Endothelial cell of umbilical vein (primary cell): ENCODE measurements around the gene SIRPG. TPM values are rescaled to one million over a fixed set of nuclear protein-coding genes. Genes with fewer than 3 reads are reported as not detected.

Experiments
- BruUV-seq: library from RNA; stranded (reverse); fragments of 400-500 nt; replicated peaks from 2 replicates; lab custom pipeline; 2021; lab: Mats Ljungman, UMichigan
- CTCF ChIA-PET: fragments of 300-600, 350-600 bp; sonication (Branson Sonifier 250); formaldehyde crosslinking; loops from one replicate; lab custom pipeline; 2021; ENCODE audit warnings: antibody characterized with exemption, inconsistent platforms; lab: Charles Lee
- POLR2A ChIA-PET: fragments of 300-600, 350-600 bp; sonication (Branson Sonifier 250); formaldehyde crosslinking; loops from one replicate; lab custom pipeline; 2021; ENCODE audit warnings: antibody characterized with exemption, inconsistent platforms; lab: Charles Lee
- DNase-seq: peaks from one replicate; pipeline ENCODE4 v3.0.0-alpha.2; 2011; ENCODE audit warnings: low read depth, low spot score
- FAIRE-seq: peaks from 2 replicates; lab custom pipeline; 2011; peaks lifted over from hg19 to GRCh38; lab: Jason Lieb, UNC
- H2AFZ ChIP-seq: 2 replicates; pipeline ENCODE4 v1.6.0; 2012; ENCODE audit warnings: low read depth, low read length, control low read depth, inconsistent platforms
- H3K27ac ChIP-seq: 2 replicates; pipeline ENCODE4 v1.5.1; 2011; ENCODE audit warnings: low read depth, mild to moderate bottlenecking, control low read depth, low read length, moderate library complexity; ENCODE audit not compliant: insufficient read depth
- H3K27me3 ChIP-seq, 2 experiments: 2 replicates each; pipeline versions ENCODE4 v1.6.0 to v1.6.1; 2011; ENCODE audit warnings: low read length in 2 of 2, mixed read lengths in 1 of 2; ENCODE audit not compliant: control insufficient read depth in 2 of 2, insufficient read depth in 2 of 2
- H3K36me3 ChIP-seq, 2 experiments: 2 replicates in 1 of 2; 3 replicates in 1 of 2; pipeline ENCODE4 v1.5.1; 2011; ENCODE audit warnings: low read length in 2 of 2, mild to moderate bottlenecking in 1 of 2, moderate library complexity in 1 of 2; ENCODE audit not compliant: control insufficient read depth in 2 of 2, insufficient read depth in 2 of 2; ENCODE audit errors: extremely low read depth in 1 of 2
- H3K4me1 ChIP-seq: 3 replicates; pipeline ENCODE4 v1.5.1; 2011; ENCODE audit warnings: mild to moderate bottlenecking, low read length; ENCODE audit not compliant: control insufficient read depth, insufficient read depth; ENCODE audit errors: extremely low read depth
- H3K4me2 ChIP-seq: 2 replicates; pipeline ENCODE4 v1.6.1; 2011; ENCODE audit warnings: low read length, control low read depth, mixed read lengths; ENCODE audit not compliant: insufficient read depth
- H3K4me3 ChIP-seq, 3 experiments: fragments of 200-600 bp in 1 of 3; sonication (generic), shearing (Covaris generic) in 1 of 3; replicated peaks in 1 of 3; 2 replicates each; pipeline ENCODE4 v1.5.1; 2011 to 2016; ENCODE audit warnings: control low read depth in 3 of 3, low read length in 3 of 3, mild to moderate bottlenecking in 2 of 3, inconsistent platforms in 1 of 3, low read depth in 1 of 3, moderate library complexity in 1 of 3; ENCODE audit not compliant: insufficient read depth in 1 of 3
- H3K79me2 ChIP-seq: 2 replicates; pipeline ENCODE4 v1.6.0; 2012; ENCODE audit warnings: low read length, inconsistent platforms; ENCODE audit not compliant: control insufficient read depth, insufficient read depth
- H3K9ac ChIP-seq: replicated peaks from 2 replicates; pipeline ENCODE3; 2011; ENCODE audit warnings: low read length, control low read depth; ENCODE audit not compliant: insufficient read depth; ENCODE audit errors: extremely low read depth
- H3K9me1 ChIP-seq: replicated peaks from 3 replicates; pipeline ENCODE4 v1.6.0; 2011; ENCODE audit warnings: mild to moderate bottlenecking, low read length; ENCODE audit not compliant: control insufficient read depth, insufficient read depth; ENCODE audit errors: extremely low read depth
- H3K9me3 ChIP-seq: replicated peaks from 2 replicates; pipeline ENCODE4 v1.5.1; 2012; ENCODE audit warnings: low read length, inconsistent platforms; ENCODE audit not compliant: control insufficient read depth, insufficient read depth
- H4K20me1 ChIP-seq: replicated peaks from 2 replicates; pipeline ENCODE3; 2011; ENCODE audit warnings: mild to moderate bottlenecking, low read length; ENCODE audit not compliant: control insufficient read depth, insufficient read depth; ENCODE audit errors: extremely low read depth
- EZH2 ChIP-seq: IDR thresholded peaks from 2 replicates; pipeline ENCODE4 v1.6.1; 2012; ENCODE audit warnings: borderline replicate concordance, low read depth, mild to moderate bottlenecking, moderate library complexity, low read length, inconsistent platforms; ENCODE audit not compliant: severe bottlenecking
- FOS ChIP-seq: IDR thresholded peaks from 2 replicates; pipeline ENCODE4 v1.6.1; 2011; ENCODE audit warnings: mild to moderate bottlenecking, low read length, moderate library complexity, borderline replicate concordance; ENCODE audit not compliant: insufficient read depth
- GATA2 ChIP-seq: IDR thresholded peaks from 2 replicates; pipeline ENCODE4 v1.7.0; 2011; ENCODE audit warnings: low read depth, mild to moderate bottlenecking, moderate library complexity, mixed read lengths, low read length; ENCODE audit not compliant: insufficient read length, insufficient read depth
- JUN ChIP-seq: IDR thresholded peaks from 2 replicates; pipeline ENCODE4 v1.6.1; 2011; ENCODE audit warnings: borderline replicate concordance, low read depth; ENCODE audit not compliant: insufficient read length, insufficient read depth
- MYC ChIP-seq: IDR thresholded peaks from one replicate; pipeline ENCODE4 v1.6.1; 2011; ENCODE audit warnings: mild to moderate bottlenecking, low read depth, low read length
- POLR2A ChIP-seq: IDR thresholded peaks from 2 replicates; pipeline ENCODE4 v1.6.1; 2012; ENCODE audit warnings: low read depth, mild to moderate bottlenecking, control low read depth, low read length
- POLR2AphosphoS5 ChIP-seq: IDR thresholded peaks from 2 replicates; pipeline ENCODE4 v1.6.1; 2012; ENCODE audit warnings: low read depth, mild to moderate bottlenecking, control low read depth, low read length, moderate library complexity; ENCODE audit not compliant: insufficient read depth
- dilution Hi-C: fragments of 300-500 bp; cut with MboI; formaldehyde crosslinking; loops from one replicate; pipeline ENCODE4 v1.15.0; 2019; ENCODE audit warnings: low sequenced_read_pairs; ENCODE audit not compliant: extremely low pct_ligation_motif_present
- intact Hi-C: fragments of 100-400 bp; cut with micrococcal nuclease; formaldehyde crosslinking; loops from one replicate; pipeline ENCODE4 v1.10.0; 2022
- polyA plus RNA-seq, 4 experiments: library from polyadenylated mRNA; depleted of rRNA in 3 of 4; stranded (reverse) in 3 of 4; unstranded in 1 of 4; fragments of >200 nt; gene quantifications; 2 replicates each; pipeline versions ENCODE4 v1.2.1 to v1.2.3, GENCODE V29; 2011 to 2012; ENCODE audit warnings: missing spikeins in 1 of 4
- total RNA-seq: library from RNA; stranded (reverse); gene quantifications from 2 replicates; pipeline ENCODE4 v1.2.3, GENCODE V29; 2021
- TF ChIP-seq, protein P1 (sequence below): IDR thresholded peaks from 2 replicates; pipeline ENCODE4 v1.6.1; 2011; ENCODE audit not compliant: insufficient read depth, insufficient read length
- TF ChIP-seq, protein P2 (sequence below), 2 donors: IDR thresholded peaks; 1 replicate in 1 of 2; 2 replicates in 1 of 2; pipeline ENCODE4 v1.5.1; 2011; ENCODE audit warnings: low read length in 2 of 2, mild to moderate bottlenecking in 2 of 2, moderate library complexity in 2 of 2, control low read depth in 1 of 2, inconsistent platforms in 1 of 2, low read depth in 1 of 2; ENCODE audit not compliant: insufficient read depth in 1 of 2; ENCODE audit errors: extremely low read depth in 1 of 2

SIRPG gene
- total and polyA plus RNA-seq, 2 donors (not counting 3 experiments of a cell fraction or from before 2014, with no cell fraction given) = not detected

DNA sequence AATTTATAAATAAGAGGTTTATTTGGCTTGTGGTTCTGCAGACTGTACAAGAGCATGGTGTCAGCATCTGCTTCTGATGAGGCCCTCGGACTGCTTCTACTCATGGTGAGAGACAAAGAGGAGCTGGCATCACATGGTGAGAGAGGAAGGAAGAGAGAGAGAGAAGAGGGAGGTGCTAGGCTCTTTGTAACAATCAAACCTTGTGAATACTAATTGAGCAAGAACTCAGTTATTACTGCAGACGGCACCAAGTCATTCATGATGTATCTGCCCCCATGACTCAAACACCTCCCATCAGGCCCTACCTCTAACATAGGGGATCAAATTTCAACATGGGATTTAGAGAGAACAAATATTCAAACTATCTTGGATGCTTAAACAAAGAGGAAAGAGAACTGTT lies 6.3 kb upstream of the SIRPG start:
- H3K9me3 ChIP-seq = no peaks in the 10 kb centered on the region
- H3K4me2 ChIP-seq = no peak overlapping the region
- H3K27ac ChIP-seq = no peak overlapping the region
- no peak overlapping the region for H3K4me3 ChIP-seq
- H3K79me2 ChIP-seq = no peaks in the 10 kb centered on the region
- TF ChIP-seq FOS (no peak), JUN (no peak), POLR2AphosphoS5 (no peak), EZH2 (no peak), POLR2A (no peak), MYC (no peak), GATA2 (no peak)
- TF ChIP-seq, protein P1, sequence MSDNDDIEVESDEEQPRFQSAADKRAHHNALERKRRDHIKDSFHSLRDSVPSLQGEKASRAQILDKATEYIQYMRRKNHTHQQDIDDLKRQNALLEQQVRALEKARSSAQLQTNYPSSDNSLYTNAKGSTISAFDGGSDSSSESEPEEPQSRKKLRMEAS = no peak
- TF ChIP-seq, protein P2, sequence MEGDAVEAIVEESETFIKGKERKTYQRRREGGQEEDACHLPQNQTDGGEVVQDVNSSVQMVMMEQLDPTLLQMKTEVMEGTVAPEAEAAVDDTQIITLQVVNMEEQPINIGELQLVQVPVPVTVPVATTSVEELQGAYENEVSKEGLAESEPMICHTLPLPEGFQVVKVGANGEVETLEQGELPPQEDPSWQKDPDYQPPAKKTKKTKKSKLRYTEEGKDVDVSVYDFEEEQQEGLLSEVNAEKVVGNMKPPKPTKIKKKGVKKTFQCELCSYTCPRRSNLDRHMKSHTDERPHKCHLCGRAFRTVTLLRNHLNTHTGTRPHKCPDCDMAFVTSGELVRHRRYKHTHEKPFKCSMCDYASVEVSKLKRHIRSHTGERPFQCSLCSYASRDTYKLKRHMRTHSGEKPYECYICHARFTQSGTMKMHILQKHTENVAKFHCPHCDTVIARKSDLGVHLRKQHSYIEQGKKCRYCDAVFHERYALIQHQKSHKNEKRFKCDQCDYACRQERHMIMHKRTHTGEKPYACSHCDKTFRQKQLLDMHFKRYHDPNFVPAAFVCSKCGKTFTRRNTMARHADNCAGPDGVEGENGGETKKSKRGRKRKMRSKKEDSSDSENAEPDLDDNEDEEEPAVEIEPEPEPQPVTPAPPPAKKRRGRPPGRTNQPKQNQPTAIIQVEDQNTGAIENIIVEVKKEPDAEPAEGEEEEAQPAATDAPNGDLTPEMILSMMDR (IDR thresholded peaks at IDR 0.05; ENCODE audit: extremely low read depth in 1 of 2, insufficient read depth in 1 of 2, low read depth in 1 of 2, low read length in 2 of 2) = no peak
- H3K9me1 ChIP-seq = no peaks in the 10 kb centered on the region
- dilution Hi-C loops (no loop called here), intact Hi-C loops (no loop called here)
- H4K20me1 ChIP-seq = no peaks in the 10 kb centered on the region
- DNase-seq = no peak
- no peak overlapping the region for H2AFZ ChIP-seq
- H3K9ac ChIP-seq = no peak overlapping the region
- no TSS peak for BruUV-seq
- POLR2A ChIA-PET = no interaction called here
- H3K36me3 ChIP-seq = no peaks in the 10 kb centered on the region
- FAIRE-seq = no peak
- CTCF ChIA-PET = no interaction called here
- no peaks in the 10 kb centered on the region for H3K4me1 ChIP-seq
- peaks cover 3 to 7% of the 10 kb centered on the region in 2 experiments for H3K27me3 ChIP-seq
